Measurements from ENCODE around the gene CDAN1. TPM values are rescaled to one million over a fixed set of nuclear protein-coding genes. Genes with fewer than 3 reads are reported as not detected.

CDAN1 gene
- total and polyA plus RNA-seq, 2 donors (not counting 3 experiments of a cell fraction or from before 2014, with no cell fraction given) = 7.2 to 23.4 TPM

DNA sequence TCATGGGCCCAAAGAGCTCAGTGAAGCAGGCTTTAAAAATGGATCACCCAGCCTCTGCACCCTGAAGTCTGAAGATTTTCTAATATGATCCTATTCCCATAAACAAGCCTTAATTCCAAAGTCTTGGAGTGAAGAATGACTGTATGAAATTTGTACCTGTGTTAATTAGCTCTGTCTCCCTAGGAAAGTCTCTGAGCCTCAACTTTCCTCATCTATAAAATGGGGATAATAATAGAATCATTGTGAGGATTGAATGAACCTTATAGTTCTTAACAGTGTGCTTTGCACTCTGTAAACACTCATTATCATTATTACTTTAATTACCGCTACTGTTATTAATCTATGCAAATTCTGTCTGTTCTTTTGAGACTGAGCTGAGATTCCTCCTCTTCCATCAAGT, 61.9 kb downstream of the CDAN1 start:
- no peaks in the 10 kb centered on the region for H3K27me3 ChIP-seq (ENCODE audit: control insufficient read depth in 2 of 2, insufficient read depth in 2 of 2, low read length in 2 of 2)
- dilution Hi-C loops (cut with MboI; ENCODE audit: extremely low pct_ligation_motif_present, low sequenced_read_pairs) = no loop called here
- no peak overlapping the region for H3K9ac ChIP-seq (replicated peaks; ENCODE audit: extremely low read depth, insufficient read depth, low read length)
- H3K79me2 ChIP-seq (ENCODE audit: control insufficient read depth, insufficient read depth, low read length) = no peaks in the 10 kb centered on the region
- no peak overlapping the region for H2AFZ ChIP-seq (ENCODE audit: low read depth, low read length)
- intact Hi-C loops (cut with micrococcal nuclease) = no loop called here
- no peaks in the 10 kb centered on the region for H4K20me1 ChIP-seq (replicated peaks; ENCODE audit: control insufficient read depth, extremely low read depth, insufficient read depth, low read length)
- no peaks in the 10 kb centered on the region for H3K4me1 ChIP-seq (ENCODE audit: control insufficient read depth, extremely low read depth, insufficient read depth, low read length)
- H3K4me2 ChIP-seq (ENCODE audit: insufficient read depth, low read length) = no peak overlapping the region
- peaks cover 0 to 3% of the 10 kb centered on the region in 2 experiments for H3K36me3 ChIP-seq (ENCODE audit: control insufficient read depth in 2 of 2, extremely low read depth in 1 of 2, insufficient read depth in 2 of 2, low read length in 2 of 2)
- H3K9me3 ChIP-seq (replicated peaks; ENCODE audit: control insufficient read depth, insufficient read depth, low read length) = no peaks in the 10 kb centered on the region
- H3K9me1 ChIP-seq (replicated peaks; ENCODE audit: control insufficient read depth, extremely low read depth, insufficient read depth, low read length) = no peaks in the 10 kb centered on the region
- FAIRE-seq (no peak), DNase-seq (ENCODE audit: low read depth, low spot score) (no peak)
- CTCF ChIA-PET = interaction anchor here (2.1 kb wide), 1 partner anchor 251 kb away, joined by 5 read pairs; no protein-coding TSS in a partner anchor
- TF ChIP-seq, protein P1, sequence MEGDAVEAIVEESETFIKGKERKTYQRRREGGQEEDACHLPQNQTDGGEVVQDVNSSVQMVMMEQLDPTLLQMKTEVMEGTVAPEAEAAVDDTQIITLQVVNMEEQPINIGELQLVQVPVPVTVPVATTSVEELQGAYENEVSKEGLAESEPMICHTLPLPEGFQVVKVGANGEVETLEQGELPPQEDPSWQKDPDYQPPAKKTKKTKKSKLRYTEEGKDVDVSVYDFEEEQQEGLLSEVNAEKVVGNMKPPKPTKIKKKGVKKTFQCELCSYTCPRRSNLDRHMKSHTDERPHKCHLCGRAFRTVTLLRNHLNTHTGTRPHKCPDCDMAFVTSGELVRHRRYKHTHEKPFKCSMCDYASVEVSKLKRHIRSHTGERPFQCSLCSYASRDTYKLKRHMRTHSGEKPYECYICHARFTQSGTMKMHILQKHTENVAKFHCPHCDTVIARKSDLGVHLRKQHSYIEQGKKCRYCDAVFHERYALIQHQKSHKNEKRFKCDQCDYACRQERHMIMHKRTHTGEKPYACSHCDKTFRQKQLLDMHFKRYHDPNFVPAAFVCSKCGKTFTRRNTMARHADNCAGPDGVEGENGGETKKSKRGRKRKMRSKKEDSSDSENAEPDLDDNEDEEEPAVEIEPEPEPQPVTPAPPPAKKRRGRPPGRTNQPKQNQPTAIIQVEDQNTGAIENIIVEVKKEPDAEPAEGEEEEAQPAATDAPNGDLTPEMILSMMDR (IDR thresholded peaks at IDR 0.05; ENCODE audit: extremely low read depth in 1 of 2, insufficient read depth in 1 of 2, low read depth in 1 of 2, low read length in 2 of 2) = no peak
- TF ChIP-seq FOS (IDR thresholded peaks at IDR 0.05; ENCODE audit: borderline replicate concordance, insufficient read depth, low read length) (no peak), POLR2AphosphoS5 (IDR thresholded peaks at IDR 0.05; ENCODE audit: insufficient read depth, low read depth, low read length) (no peak), GATA2 (IDR thresholded peaks at IDR 0.05; ENCODE audit: insufficient read depth, insufficient read length, low read depth, low read length) (no peak), EZH2 (IDR thresholded peaks at IDR 0.05; ENCODE audit: borderline replicate concordance, low read depth, low read length, severe bottlenecking) (no peak), JUN (IDR thresholded peaks at IDR 0.05; ENCODE audit: borderline replicate concordance, insufficient read depth, insufficient read length, low read depth) (no peak), MYC (IDR thresholded peaks at IDR 0.05; ENCODE audit: low read depth, low read length) (no peak), POLR2A (IDR thresholded peaks at IDR 0.05; ENCODE audit: low read depth, low read length) (no peak)
- TF ChIP-seq, protein P2, sequence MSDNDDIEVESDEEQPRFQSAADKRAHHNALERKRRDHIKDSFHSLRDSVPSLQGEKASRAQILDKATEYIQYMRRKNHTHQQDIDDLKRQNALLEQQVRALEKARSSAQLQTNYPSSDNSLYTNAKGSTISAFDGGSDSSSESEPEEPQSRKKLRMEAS (IDR thresholded peaks at IDR 0.05; ENCODE audit: insufficient read depth, insufficient read length) = no peak
- POLR2A ChIA-PET = no interaction called here
- no TSS peak for BruUV-seq (replicated peaks)
- no peak overlapping the region for H3K4me3 ChIP-seq (replicated peaks in 1 of 3; ENCODE audit: insufficient read depth in 1 of 3, low read depth in 1 of 3, low read length in 3 of 3)
- no peak overlapping the region for H3K27ac ChIP-seq (ENCODE audit: insufficient read depth, low read depth, low read length)
